HepG2 (cell line): ENCODE data around the gene BBLN. TPM values are rescaled to one million over a fixed set of nuclear protein-coding genes. Genes with fewer than 3 reads are reported as not detected.
A peak's percentile ranks its signal among the peaks of the same experiment; 100 is the strongest.

Experiments used
- GABPB1 ChIP-seq: IDR thresholded peaks from 2 replicates; pipeline ENCODE4 v1.6.1; 2016; ENCODE audit warnings: mild to moderate bottlenecking, missing genetic modification reagents, moderate library complexity, missing compliant biosample characterization
- HDAC6 ChIP-seq: fragments of 200-600 bp; sonication (generic); IDR thresholded peaks from 2 replicates; pipeline ENCODE4 v1.7.0; 2017; ENCODE audit warnings: mild to moderate bottlenecking, antibody characterized with exemption, low read length, low read depth
- JUN ChIP-seq: sonication (generic); formaldehyde crosslinking; IDR thresholded peaks from 2 replicates; pipeline ENCODE4 v1.4.0; 2020; ENCODE audit warnings: mild to moderate bottlenecking, missing genetic modification reagents
- POLR2AphosphoS5 ChIP-seq: IDR thresholded peaks from 2 replicates; pipeline ENCODE4 v1.6.1; 2012; ENCODE audit warnings: low read depth, low read length
- REXO4 ChIP-seq: sonication (generic); formaldehyde crosslinking; IDR thresholded peaks from 2 replicates; pipeline ENCODE4 v1.8.0; 2022; ENCODE audit warnings: missing genetic modification reagents, mild to moderate bottlenecking, borderline replicate concordance
- SAP130 ChIP-seq: IDR thresholded peaks from 2 replicates; pipeline ENCODE4 v1.6.1; 2016; ENCODE audit warnings: low read depth
- SNAI1 ChIP-seq: sonication (generic); formaldehyde crosslinking; IDR thresholded peaks from 2 replicates; pipeline ENCODE4 v1.5.0; 2020; ENCODE audit warnings: mild to moderate bottlenecking, missing genetic modification reagents, borderline replicate concordance
- TCF7L2 ChIP-seq: IDR thresholded peaks from 2 replicates; pipeline ENCODE4 v1.6.1; 2011; ENCODE audit warnings: mild to moderate bottlenecking, low read depth, low read length, moderate library complexity
- U2AF2 ChIP-seq: fragments of 200-400 bp; formaldehyde crosslinking; IDR thresholded peaks from 2 replicates; pipeline ENCODE4 v1.6.1; 2017; ENCODE audit warnings: low read depth, mild to moderate bottlenecking, low read length
- ZFP1 ChIP-seq: IDR thresholded peaks from 2 replicates; pipeline ENCODE4 v1.6.1; 2016
- ZKSCAN1 ChIP-seq: fragments of 150-350 bp; IDR thresholded peaks from 2 replicates; pipeline ENCODE4 v1.6.1; 2014; ENCODE audit warnings: low read length
- ZNF451 ChIP-seq: sonication (generic); formaldehyde crosslinking; IDR thresholded peaks from 2 replicates; pipeline ENCODE4 v1.5.0; 2020; ENCODE audit warnings: mild to moderate bottlenecking, missing genetic modification reagents
- ZNF562 ChIP-seq: sonication (generic); formaldehyde crosslinking; IDR thresholded peaks from 2 replicates; pipeline ENCODE4 v1.8.0; 2022; ENCODE audit warnings: missing genetic modification reagents, borderline replicate concordance
- ZNF7 ChIP-seq: IDR thresholded peaks from 2 replicates; pipeline ENCODE4 v1.6.1; 2016; ENCODE audit warnings: missing biosample characterization, missing genetic modification reagents
- ZNF710 ChIP-seq: sonication (generic); formaldehyde crosslinking; IDR thresholded peaks from 2 replicates; pipeline ENCODE4 v1.5.0; 2020; ENCODE audit warnings: mild to moderate bottlenecking, missing genetic modification reagents, borderline replicate concordance
- ZSCAN29 ChIP-seq: sonication (generic); formaldehyde crosslinking; conservative IDR thresholded peaks from 2 replicates; pipeline ENCODE4 v1.4.0; 2020; ENCODE audit warnings: mild to moderate bottlenecking, missing genetic modification reagents
- ZUFSP ChIP-seq: sonication (generic); formaldehyde crosslinking; IDR thresholded peaks from 2 replicates; pipeline ENCODE4 v1.9.0; 2021; ENCODE audit warnings: missing genetic modification reagents, mild to moderate bottlenecking, borderline replicate concordance
- polyA plus RNA-seq, 8 experiments: library from polyadenylated mRNA; depleted of rRNA in 3 of 8; stranded (reverse) in 7 of 8; unstranded in 1 of 8; fragments of >200 nt; fragmentation: Illumina TruSeq in 4 of 8; extraction: Trizol in 4 of 8; gene quantifications; 2 replicates each; pipeline versions ENCODE4 v1.2.1 to v1.2.3, GENCODE V29; 2011 to 2016; ENCODE audit warnings: low read depth in 4 of 8, missing spikeins in 1 of 8, mixed read lengths in 1 of 8; ENCODE audit not compliant: insufficient read depth in 1 of 8
- total RNA-seq, 5 experiments: library from RNA; depleted of rRNA; stranded (reverse); fragments of >200 nt; fragmentation: Illumina TruSeq; extraction: Trizol; gene quantifications; 2 replicates each; pipeline ENCODE4 v1.2.3, GENCODE V29; 2016; ENCODE audit warnings: low read depth in 1 of 5
- TF ChIP-seq, protein P1 (sequence below): sonication (generic); formaldehyde crosslinking; IDR thresholded peaks from 2 replicates; pipeline ENCODE4 v1.4.0; 2020; ENCODE audit warnings: missing genetic modification reagents, borderline replicate concordance
- TF ChIP-seq, protein P2 (sequence below): sonication (generic); formaldehyde crosslinking; IDR thresholded peaks from 2 replicates; pipeline ENCODE4 v1.5.1; 2020; ENCODE audit warnings: missing genetic modification reagents, mild to moderate bottlenecking, borderline replicate concordance

The BBLN gene
- total and polyA plus RNA-seq, 2 of the 13 experiments (the other 11 are each of a cell fraction or from before 2014, with no cell fraction given), result 27.6 to 33.1 TPM

DNA sequence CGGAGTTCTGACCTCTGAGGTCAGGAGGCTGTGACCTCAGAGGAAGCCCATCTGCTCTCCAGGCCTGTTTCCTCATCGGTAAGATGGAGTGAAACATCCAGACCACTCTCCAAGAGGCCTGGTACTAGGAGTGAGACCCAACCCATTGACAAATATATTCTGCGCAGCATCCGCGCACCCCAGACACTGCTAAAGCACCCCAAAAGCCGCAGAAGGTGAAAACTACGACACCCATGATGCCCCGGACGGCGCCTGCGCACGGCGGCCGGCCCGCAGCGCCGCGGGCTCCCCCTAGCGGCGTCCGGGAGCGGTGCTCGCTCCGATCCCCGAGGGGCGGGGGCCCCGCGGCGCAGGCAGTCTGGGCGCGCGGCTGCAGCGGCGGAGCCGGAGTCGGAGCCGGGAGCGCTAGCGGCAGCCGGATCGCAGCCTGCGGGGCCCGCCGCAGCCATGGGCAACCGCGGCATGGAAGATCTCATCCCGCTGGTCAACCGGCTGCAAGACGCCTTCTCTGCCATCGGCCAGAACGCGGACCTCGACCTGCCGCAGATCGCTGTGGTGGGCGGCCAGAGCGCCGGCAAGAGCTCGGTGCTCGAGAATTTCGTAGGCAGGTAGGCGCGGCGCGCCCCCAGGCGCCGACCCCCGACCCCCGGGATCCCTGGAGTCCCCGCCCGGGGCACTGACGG is 43.1 kb downstream of the BBLN start, which contains the start of gene DNM1 (continued):
- TF ChIP-seq, protein P1, sequence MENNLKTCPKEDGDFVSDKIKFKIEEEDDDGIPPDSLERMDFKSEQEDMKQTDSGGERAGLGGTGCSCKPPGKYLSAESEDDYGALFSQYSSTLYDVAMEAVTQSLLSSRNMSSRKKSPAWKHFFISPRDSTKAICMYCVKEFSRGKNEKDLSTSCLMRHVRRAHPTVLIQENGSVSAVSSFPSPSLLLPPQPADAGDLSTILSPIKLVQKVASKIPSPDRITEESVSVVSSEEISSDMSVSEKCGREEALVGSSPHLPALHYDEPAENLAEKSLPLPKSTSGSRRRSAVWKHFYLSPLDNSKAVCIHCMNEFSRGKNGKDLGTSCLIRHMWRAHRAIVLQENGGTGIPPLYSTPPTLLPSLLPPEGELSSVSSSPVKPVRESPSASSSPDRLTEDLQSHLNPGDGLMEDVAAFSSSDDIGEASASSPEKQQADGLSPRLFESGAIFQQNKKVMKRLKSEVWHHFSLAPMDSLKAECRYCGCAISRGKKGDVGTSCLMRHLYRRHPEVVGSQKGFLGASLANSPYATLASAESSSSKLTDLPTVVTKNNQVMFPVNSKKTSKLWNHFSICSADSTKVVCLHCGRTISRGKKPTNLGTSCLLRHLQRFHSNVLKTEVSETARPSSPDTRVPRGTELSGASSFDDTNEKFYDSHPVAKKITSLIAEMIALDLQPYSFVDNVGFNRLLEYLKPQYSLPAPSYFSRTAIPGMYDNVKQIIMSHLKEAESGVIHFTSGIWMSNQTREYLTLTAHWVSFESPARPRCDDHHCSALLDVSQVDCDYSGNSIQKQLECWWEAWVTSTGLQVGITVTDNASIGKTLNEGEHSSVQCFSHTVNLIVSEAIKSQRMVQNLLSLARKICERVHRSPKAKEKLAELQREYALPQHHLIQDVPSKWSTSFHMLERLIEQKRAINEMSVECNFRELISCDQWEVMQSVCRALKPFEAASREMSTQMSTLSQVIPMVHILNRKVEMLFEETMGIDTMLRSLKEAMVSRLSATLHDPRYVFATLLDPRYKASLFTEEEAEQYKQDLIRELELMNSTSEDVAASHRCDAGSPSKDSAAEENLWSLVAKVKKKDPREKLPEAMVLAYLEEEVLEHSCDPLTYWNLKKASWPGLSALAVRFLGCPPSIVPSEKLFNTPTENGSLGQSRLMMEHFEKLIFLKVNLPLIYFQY (CRISPR knock-in tag), result no peak
- TF ChIP-seq HDAC6 (no peak), ZNF7 (CRISPR knock-in tag) (no peak), ZFP1 (CRISPR knock-in tag) (no peak), ZNF451 (CRISPR knock-in tag) (no peak; the same call in 1 of the 2 replicates), ZNF710 (CRISPR knock-in tag) (no peak), ZSCAN29 (CRISPR knock-in tag) (no peak), REXO4 (no peak), SAP130 (CRISPR knock-in tag) (peak; percentile 46; the same call in 1 of the 2 replicates), ZKSCAN1 (no peak), GABPB1 (peak; percentile 75; the same call in 1 of the 2 replicates), U2AF2 (no peak), TCF7L2 (no peak), SNAI1 (CRISPR knock-in tag) (no peak), ZUFSP (CRISPR knock-in tag) (no peak), JUN (CRISPR knock-in tag) (no peak), ZNF562 (no peak), POLR2AphosphoS5 (no peak)
- TF ChIP-seq, protein P2, sequence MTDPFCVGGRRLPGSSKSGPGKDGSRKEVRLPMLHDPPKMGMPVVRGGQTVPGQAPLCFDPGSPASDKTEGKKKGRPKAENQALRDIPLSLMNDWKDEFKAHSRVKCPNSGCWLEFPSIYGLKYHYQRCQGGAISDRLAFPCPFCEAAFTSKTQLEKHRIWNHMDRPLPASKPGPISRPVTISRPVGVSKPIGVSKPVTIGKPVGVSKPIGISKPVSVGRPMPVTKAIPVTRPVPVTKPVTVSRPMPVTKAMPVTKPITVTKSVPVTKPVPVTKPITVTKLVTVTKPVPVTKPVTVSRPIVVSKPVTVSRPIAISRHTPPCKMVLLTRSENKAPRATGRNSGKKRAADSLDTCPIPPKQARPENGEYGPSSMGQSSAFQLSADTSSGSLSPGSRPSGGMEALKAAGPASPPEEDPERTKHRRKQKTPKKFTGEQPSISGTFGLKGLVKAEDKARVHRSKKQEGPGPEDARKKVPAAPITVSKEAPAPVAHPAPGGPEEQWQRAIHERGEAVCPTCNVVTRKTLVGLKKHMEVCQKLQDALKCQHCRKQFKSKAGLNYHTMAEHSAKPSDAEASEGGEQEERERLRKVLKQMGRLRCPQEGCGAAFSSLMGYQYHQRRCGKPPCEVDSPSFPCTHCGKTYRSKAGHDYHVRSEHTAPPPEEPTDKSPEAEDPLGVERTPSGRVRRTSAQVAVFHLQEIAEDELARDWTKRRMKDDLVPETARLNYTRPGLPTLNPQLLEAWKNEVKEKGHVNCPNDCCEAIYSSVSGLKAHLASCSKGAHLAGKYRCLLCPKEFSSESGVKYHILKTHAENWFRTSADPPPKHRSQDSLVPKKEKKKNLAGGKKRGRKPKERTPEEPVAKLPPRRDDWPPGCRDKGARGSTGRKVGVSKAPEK (CRISPR knock-in tag), result no peak
